Bronchial epithelial cell (primary cell): ENCODE results near the gene KNOP1. TPM values are rescaled to one million over a fixed set of nuclear protein-coding genes. Genes with fewer than 3 reads are reported as not detected.
"Not testable (repeated sequence)": the region's sequence is repeated elsewhere in the genome, so short reads cannot be mapped to it uniquely, and the experiment has no call there.

Source experiments
- DNase-seq: peaks from one replicate; pipeline ENCODE4 v3.0.0-alpha.2; 2010; ENCODE audit warnings: low read depth
- FAIRE-seq: peaks from 2 replicates; lab custom pipeline; 2011; peaks lifted over from hg19 to GRCh38; lab: Jason Lieb, UNC
- H3K27me3 ChIP-seq: 2 replicates; pipeline ENCODE4 v1.5.1; 2011; ENCODE audit warnings: low read length; ENCODE audit not compliant: control insufficient read depth, insufficient read depth
- H3K36me3 ChIP-seq: 2 replicates; pipeline ENCODE4 v1.5.1; 2011; ENCODE audit warnings: low read length; ENCODE audit not compliant: control insufficient read depth, insufficient read depth
- H3K4me3 ChIP-seq: 2 replicates; pipeline ENCODE4 v1.5.1; 2011; ENCODE audit warnings: mild to moderate bottlenecking, low read depth, low read length, control low read depth
- total RNA-seq: library from RNA; depleted of rRNA; stranded (reverse); fragments of >200 nt; gene quantifications from 2 replicates; pipeline ENCODE4 v1.2.1, GENCODE V29; 2014
- TF ChIP-seq, protein P1 (sequence below): IDR thresholded peaks from 2 replicates; pipeline ENCODE4 v1.5.1; 2011; ENCODE audit warnings: mild to moderate bottlenecking, moderate library complexity, low read length, control low read depth, inconsistent platforms; ENCODE audit not compliant: insufficient read depth, severe bottlenecking

Gene KNOP1
- total RNA-seq, 1 donor from 2014 or later = 15.0 TPM

DNA sequence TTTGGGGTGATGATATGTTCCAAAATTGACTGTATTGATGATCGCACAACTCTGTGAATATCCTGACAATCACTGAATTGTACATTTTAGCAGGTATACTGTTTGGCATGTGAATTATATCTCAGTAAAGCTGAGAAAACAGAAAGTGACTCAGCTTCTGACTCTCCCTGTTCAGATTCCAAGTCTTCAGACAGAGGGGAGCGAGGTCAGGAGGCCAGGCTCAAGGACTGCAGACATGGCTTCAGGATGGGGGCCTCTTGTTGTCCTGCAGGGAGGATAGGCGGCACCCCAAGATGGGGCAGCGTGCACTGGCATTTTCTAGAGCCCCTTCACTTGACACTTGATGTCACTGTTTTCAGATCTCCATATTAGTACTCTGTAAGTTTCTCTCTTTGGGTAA, 45.6 kb downstream of the KNOP1 start:
- FAIRE-seq (no peak), DNase-seq (peak; percentile 21)
- no peak overlapping the region for H3K4me3 ChIP-seq
- TF ChIP-seq, protein P1, sequence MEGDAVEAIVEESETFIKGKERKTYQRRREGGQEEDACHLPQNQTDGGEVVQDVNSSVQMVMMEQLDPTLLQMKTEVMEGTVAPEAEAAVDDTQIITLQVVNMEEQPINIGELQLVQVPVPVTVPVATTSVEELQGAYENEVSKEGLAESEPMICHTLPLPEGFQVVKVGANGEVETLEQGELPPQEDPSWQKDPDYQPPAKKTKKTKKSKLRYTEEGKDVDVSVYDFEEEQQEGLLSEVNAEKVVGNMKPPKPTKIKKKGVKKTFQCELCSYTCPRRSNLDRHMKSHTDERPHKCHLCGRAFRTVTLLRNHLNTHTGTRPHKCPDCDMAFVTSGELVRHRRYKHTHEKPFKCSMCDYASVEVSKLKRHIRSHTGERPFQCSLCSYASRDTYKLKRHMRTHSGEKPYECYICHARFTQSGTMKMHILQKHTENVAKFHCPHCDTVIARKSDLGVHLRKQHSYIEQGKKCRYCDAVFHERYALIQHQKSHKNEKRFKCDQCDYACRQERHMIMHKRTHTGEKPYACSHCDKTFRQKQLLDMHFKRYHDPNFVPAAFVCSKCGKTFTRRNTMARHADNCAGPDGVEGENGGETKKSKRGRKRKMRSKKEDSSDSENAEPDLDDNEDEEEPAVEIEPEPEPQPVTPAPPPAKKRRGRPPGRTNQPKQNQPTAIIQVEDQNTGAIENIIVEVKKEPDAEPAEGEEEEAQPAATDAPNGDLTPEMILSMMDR = no peak
- no peaks in the 10 kb centered on the region for H3K27me3 ChIP-seq
- no peaks in the 10 kb centered on the region for H3K36me3 ChIP-seq

DNA sequence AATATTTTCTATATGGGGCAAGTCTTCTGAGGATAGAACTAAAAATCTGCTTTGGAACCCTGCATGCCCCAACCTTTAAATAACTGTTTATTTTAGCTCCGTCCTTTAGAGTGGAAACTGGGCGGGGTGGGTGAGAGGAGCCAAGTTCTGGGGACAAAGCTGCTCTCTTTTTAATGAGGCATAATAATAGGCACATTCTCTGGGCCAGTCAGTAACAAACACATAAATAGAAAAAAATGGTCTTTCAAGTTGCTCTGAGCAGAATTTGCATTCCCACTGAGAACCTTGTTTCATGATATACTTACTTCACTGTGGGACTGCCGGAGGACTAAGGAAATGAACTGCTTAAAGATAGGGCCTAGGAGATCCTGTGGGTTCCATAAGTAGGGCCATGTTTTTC, 51.5 kb downstream of the KNOP1 start:
- Histone ChIP-seq H3K27me3 (no peaks in the 10 kb centered on the region), H3K36me3 (no peaks in the 10 kb centered on the region), H3K4me3 (no peak overlapping the region)
- DNase-seq (no peak), FAIRE-seq (no peak)
- TF ChIP-seq, protein P1 = no peak

DNA sequence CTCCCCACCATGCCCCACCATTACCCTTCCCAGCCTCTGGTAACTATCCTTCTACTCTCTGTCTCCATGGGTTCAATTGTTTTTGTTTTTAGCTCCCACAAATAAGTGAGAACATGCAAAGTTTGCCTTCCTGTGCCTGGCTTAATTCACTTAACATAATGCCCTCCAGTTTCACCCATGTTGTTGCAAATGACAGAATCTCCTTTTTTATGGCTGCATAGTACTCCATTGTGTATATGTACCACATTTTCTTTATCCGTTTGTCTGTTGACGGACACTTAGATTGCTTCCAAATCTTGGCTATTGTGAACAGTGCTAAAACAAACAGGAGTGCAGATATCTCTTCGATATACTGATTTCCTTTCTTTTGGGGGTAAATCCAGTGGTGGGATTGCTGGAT, 52.7 kb downstream of the KNOP1 start:
- not testable (repeated sequence) for DNase-seq, H3K27me3 ChIP-seq, FAIRE-seq, H3K36me3 ChIP-seq, H3K4me3 ChIP-seq

DNA sequence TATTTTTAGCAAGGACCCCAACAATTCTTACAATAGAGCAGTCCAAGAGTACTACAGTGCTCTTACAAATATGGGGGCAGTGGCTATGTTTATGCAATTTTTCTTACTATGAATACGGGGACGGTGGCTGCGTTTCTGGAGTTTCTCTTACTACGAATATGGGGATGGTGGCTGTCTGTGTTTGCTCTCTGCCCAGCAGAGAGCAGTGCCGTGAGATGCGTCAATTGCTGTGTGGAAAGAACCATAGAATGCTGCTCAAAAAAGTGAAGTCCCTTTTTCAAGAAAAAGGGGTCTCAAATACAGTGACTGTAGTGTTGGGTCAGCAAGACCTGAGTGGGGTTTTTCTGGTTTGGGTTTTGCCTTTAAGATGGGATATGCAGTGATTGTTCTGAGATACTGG, 53.9 kb downstream of the KNOP1 start:
- no peak overlapping the region for H3K4me3 ChIP-seq
- TF ChIP-seq, protein P1 = no peak
- H3K36me3 ChIP-seq = no peaks in the 10 kb centered on the region
- no peak for FAIRE-seq
- no peak for DNase-seq
- no peaks in the 10 kb centered on the region for H3K27me3 ChIP-seq

DNA sequence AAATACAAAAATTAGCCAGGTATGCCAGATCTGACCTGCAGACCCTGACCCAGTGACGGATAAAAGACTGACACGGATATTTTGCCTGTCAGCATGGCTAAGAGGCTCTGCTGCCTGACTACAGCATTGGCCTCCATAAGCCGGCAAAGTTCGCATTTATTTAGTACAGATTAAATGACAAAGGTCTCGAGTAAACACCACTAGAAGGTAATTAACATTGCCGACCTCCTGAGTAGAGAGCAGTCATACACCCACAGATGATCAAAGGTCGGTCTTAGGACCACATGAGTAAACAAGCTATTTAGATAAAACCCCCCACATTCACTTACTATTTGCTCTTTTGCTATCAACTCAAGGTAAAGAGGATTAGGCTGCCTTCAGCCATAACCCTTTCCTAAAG, 55.7 kb downstream of the KNOP1 start:
- TF ChIP-seq, protein P1 = no peak
- Histone ChIP-seq H3K36me3 (no peaks in the 10 kb centered on the region), H3K27me3 (no peaks in the 10 kb centered on the region), H3K4me3 (no peak overlapping the region)
- FAIRE-seq (no peak), DNase-seq (no peak)

DNA sequence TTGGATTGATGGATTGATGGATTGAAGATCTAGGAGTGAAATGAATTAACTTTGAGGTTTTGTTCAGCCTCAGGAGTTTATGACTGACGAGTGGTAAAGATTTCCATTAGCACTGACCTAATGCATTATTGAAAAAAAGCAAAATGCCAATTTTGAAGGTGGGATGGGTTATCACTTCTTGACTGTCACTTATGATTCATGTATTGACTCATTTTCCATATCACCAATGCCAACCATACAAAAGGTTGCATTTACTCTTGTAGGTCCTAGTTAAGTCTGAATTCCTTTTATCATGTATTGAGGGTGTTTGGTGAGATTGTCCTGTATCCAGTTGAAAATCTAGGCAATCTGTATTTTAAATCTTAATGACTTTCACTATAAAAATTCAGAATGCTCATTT, 57.6 kb downstream of the KNOP1 start:
- TF ChIP-seq, protein P1 = no peak
- H3K4me3 ChIP-seq = no peak overlapping the region
- DNase-seq (peak; percentile 32), FAIRE-seq (no peak)
- no peaks in the 10 kb centered on the region for H3K27me3 ChIP-seq
- H3K36me3 ChIP-seq = peaks cover 3% of the 10 kb centered on the region
